HepG2 (cell line): ENCODE data around the gene MCM3AP. TPM values are rescaled to one million over a fixed set of nuclear protein-coding genes. Genes with fewer than 3 reads are reported as not detected.
A peak's percentile ranks its signal among the peaks of the same experiment; 100 is the strongest.

Experiments used
- ATAC-seq: fragments of 200-7000 bp; cut with Tn5 transposase; 3 replicates; pipeline ENCODE4 v1.9.1; 2020; ENCODE audit warnings: mild to moderate bottlenecking, moderate library complexity
- BruUV-seq: library from RNA; stranded (reverse); fragments of 400-500 nt; replicated peaks from 2 replicates; lab custom pipeline; 2021; lab: Mats Ljungman, UMichigan
- CTCF ChIA-PET: fragments of 300-600 bp; formaldehyde crosslinking; extraction: SDS; loops from one replicate; lab custom pipeline; 2021; ENCODE audit warnings: low total read pairs, inconsistent platforms, low intra/inter-chr PET ratio; lab: Yijun Ruan, JAX
- POLR2A ChIA-PET: fragments of 350-600 bp; sonication (Branson Sonifier 250); formaldehyde crosslinking; loops from one replicate; lab custom pipeline; 2020; ENCODE audit warnings: antibody characterized with exemption, inconsistent platforms; lab: Yijun Ruan, JAX
- DNase-seq: peaks from one replicate; pipeline ENCODE4 v3.0.0-alpha.2; 2015; ENCODE audit warnings: low spot score
- FAIRE-seq: peaks from 3 replicates; lab custom pipeline; 2011; peaks lifted over from hg19 to GRCh38; lab: Jason Lieb, UNC
- H2AFZ ChIP-seq: one replicate; pipeline ENCODE4 v1.6.1; 2011; ENCODE audit warnings: low read length, inconsistent platforms
- H3K27ac ChIP-seq: fragments of 300-600 bp; 3 replicates; pipeline ENCODE4 v1.8.0; 2011; ENCODE audit warnings: mixed run types, mild to moderate bottlenecking, mixed read lengths, low read length, inconsistent platforms; ENCODE audit not compliant: insufficient read depth; ENCODE audit errors: extremely low read length
- H3K27me3 ChIP-seq, 2 experiments: fragments of 200-600 bp in 1 of 2; 2 replicates in 1 of 2; 3 replicates in 1 of 2; pipeline versions ENCODE4 v1.6.0 to v1.8.0; 2011; ENCODE audit warnings: low read length in 2 of 2, mild to moderate bottlenecking in 2 of 2, moderate library complexity in 2 of 2, inconsistent platforms in 1 of 2; ENCODE audit not compliant: insufficient read depth in 2 of 2, control insufficient read depth in 1 of 2
- H3K36me3 ChIP-seq, 2 experiments: fragments of 200-600 bp in 1 of 2; replicated peaks in 1 of 2; 2 replicates in 1 of 2; 3 replicates in 1 of 2; pipeline versions ENCODE4 v1.5.1 to v1.8.0; 2011; ENCODE audit warnings: low read length in 2 of 2, inconsistent platforms in 1 of 2; ENCODE audit not compliant: insufficient read depth in 2 of 2, control insufficient read depth in 1 of 2
- H3K4me1 ChIP-seq: 2 replicates; pipeline ENCODE4 v1.5.1; 2012; ENCODE audit warnings: low read length, inconsistent platforms; ENCODE audit not compliant: insufficient read depth
- H3K4me2 ChIP-seq: 2 replicates; pipeline ENCODE4 v1.6.0; 2011; ENCODE audit warnings: low read depth, low read length, inconsistent platforms
- H3K4me3 ChIP-seq, 3 experiments: fragments of 200-600 bp in 1 of 3; sonication (generic), shearing (Covaris generic) in 1 of 3; replicated peaks in 1 of 3; 2 replicates each; pipeline ENCODE4 v1.5.1; 2011 to 2016; ENCODE audit warnings: low read length in 3 of 3, inconsistent platforms in 2 of 3, low read depth in 2 of 3, mild to moderate bottlenecking in 2 of 3, control low read depth in 1 of 3, mixed read lengths in 1 of 3; ENCODE audit not compliant: insufficient read depth in 1 of 3
- H3K79me2 ChIP-seq: one replicate; pipeline ENCODE4 v1.6.1; 2011; ENCODE audit warnings: low read length, inconsistent platforms; ENCODE audit not compliant: insufficient read depth
- H3K9ac ChIP-seq: 2 replicates; pipeline ENCODE4 v1.6.0; 2011; ENCODE audit warnings: mild to moderate bottlenecking, low read depth, low read length, inconsistent platforms; ENCODE audit not compliant: insufficient read depth
- H3K9me3 ChIP-seq: 2 replicates; pipeline ENCODE4 v1.5.1; 2012; ENCODE audit warnings: mild to moderate bottlenecking, low read length
- H4K20me1 ChIP-seq: 2 replicates; pipeline ENCODE4 v1.6.0; 2011; ENCODE audit warnings: inconsistent platforms, mild to moderate bottlenecking, low read length, moderate library complexity; ENCODE audit not compliant: insufficient read depth
- AGO2 ChIP-seq: fragments of 200-400 bp; formaldehyde crosslinking; optimal IDR thresholded peaks from 2 replicates; pipeline ENCODE3; 2017; ENCODE audit warnings: mild to moderate bottlenecking, low read depth, low read length, moderate library complexity
- ETV6 ChIP-seq: sonication (generic); formaldehyde crosslinking; conservative IDR thresholded peaks from 2 replicates; pipeline ENCODE4 v1.4.0; 2020; ENCODE audit warnings: missing genetic modification reagents
- FOSL2 ChIP-seq: sonication (generic); formaldehyde crosslinking; IDR thresholded peaks from 2 replicates; pipeline ENCODE4 v1.4.0; 2020; ENCODE audit warnings: missing genetic modification reagents
- GTF3A ChIP-seq: sonication (generic); formaldehyde crosslinking; conservative IDR thresholded peaks from 2 replicates; pipeline ENCODE4 v1.4.0; 2020; ENCODE audit warnings: mild to moderate bottlenecking, missing genetic modification reagents
- NFE2 ChIP-seq: sonication (generic); formaldehyde crosslinking; IDR thresholded peaks from 2 replicates; pipeline ENCODE4 v1.4.0; 2020; ENCODE audit warnings: missing genetic modification reagents
- POLR2A ChIP-seq, 2 experiments: IDR thresholded peaks; 2 replicates each; pipeline ENCODE4 v1.6.1; 2011; ENCODE audit warnings: low read depth in 2 of 2, low read length in 2 of 2, mild to moderate bottlenecking in 1 of 2, moderate library complexity in 1 of 2; ENCODE audit not compliant: insufficient read depth in 1 of 2
- RXRB ChIP-seq: IDR thresholded peaks from 2 replicates; pipeline ENCODE4 v1.6.1; 2016; ENCODE audit warnings: borderline replicate concordance, missing genetic modification reagents, missing compliant biosample characterization
- SETDB1 ChIP-seq: sonication (generic); formaldehyde crosslinking; IDR thresholded peaks from 2 replicates; pipeline ENCODE4 v1.5.1; 2020; ENCODE audit warnings: missing genetic modification reagents, mild to moderate bottlenecking, borderline replicate concordance
- SNAPC2 ChIP-seq: sonication (generic); formaldehyde crosslinking; IDR thresholded peaks from 2 replicates; pipeline ENCODE4 v1.8.1; 2022; ENCODE audit warnings: mild to moderate bottlenecking, missing genetic modification reagents
- ZNF550 ChIP-seq: sonication (generic); formaldehyde crosslinking; IDR thresholded peaks from 2 replicates; pipeline ENCODE4 v1.4.0; 2020; ENCODE audit warnings: mild to moderate bottlenecking, missing genetic modification reagents, borderline replicate concordance
- ZNF788 ChIP-seq: sonication (generic); formaldehyde crosslinking; IDR thresholded peaks from 2 replicates; pipeline ENCODE4 v1.5.0; 2020; ENCODE audit warnings: mild to moderate bottlenecking, missing genetic modification reagents, borderline replicate concordance
- WGBS: methylation state at CpG from one replicate; pipeline ENCODE4 v1.1.6; 2017; ENCODE audit warnings: low lambda C conversion rate; 5-methylcytosine and 5-hydroxymethylcytosine counted together
- in situ Hi-C: cut with HindIII; loops from 2 replicates; pipeline ENCODE4 v1.10.0; 2017; ENCODE audit warnings: low pct_unique_long_range_greater_than_20kb; ENCODE audit not compliant: extremely low pct_ligation_motif_present
- intact Hi-C: fragments of 100-400 bp; cut with micrococcal nuclease; formaldehyde crosslinking; loops from one replicate; pipeline ENCODE4 v1.10.0; 2022; ENCODE audit not compliant: unreplicated experiment
- polyA plus RNA-seq, 8 experiments: library from polyadenylated mRNA; depleted of rRNA in 3 of 8; stranded (reverse) in 7 of 8; unstranded in 1 of 8; fragments of >200 nt; fragmentation: Illumina TruSeq in 4 of 8; extraction: Trizol in 4 of 8; gene quantifications; 2 replicates each; pipeline versions ENCODE4 v1.2.1 to v1.2.3, GENCODE V29; 2011 to 2016; ENCODE audit warnings: low read depth in 4 of 8, missing spikeins in 1 of 8, mixed read lengths in 1 of 8; ENCODE audit not compliant: insufficient read depth in 1 of 8
- total RNA-seq, 5 experiments: library from RNA; depleted of rRNA; stranded (reverse); fragments of >200 nt; fragmentation: Illumina TruSeq; extraction: Trizol; gene quantifications; 2 replicates each; pipeline ENCODE4 v1.2.3, GENCODE V29; 2016; ENCODE audit warnings: low read depth in 1 of 5
- TF ChIP-seq, protein P1 (sequence below): sonication (generic); formaldehyde crosslinking; conservative IDR thresholded peaks from 2 replicates; pipeline ENCODE4 v1.8.1; 2023; ENCODE audit warnings: missing genetic modification reagents

Gene MCM3AP
- total and polyA plus RNA-seq, 2 of the 13 experiments (the other 11 are each of a cell fraction or from before 2014, with no cell fraction given), result 27.0 to 54.7 TPM

DNA sequence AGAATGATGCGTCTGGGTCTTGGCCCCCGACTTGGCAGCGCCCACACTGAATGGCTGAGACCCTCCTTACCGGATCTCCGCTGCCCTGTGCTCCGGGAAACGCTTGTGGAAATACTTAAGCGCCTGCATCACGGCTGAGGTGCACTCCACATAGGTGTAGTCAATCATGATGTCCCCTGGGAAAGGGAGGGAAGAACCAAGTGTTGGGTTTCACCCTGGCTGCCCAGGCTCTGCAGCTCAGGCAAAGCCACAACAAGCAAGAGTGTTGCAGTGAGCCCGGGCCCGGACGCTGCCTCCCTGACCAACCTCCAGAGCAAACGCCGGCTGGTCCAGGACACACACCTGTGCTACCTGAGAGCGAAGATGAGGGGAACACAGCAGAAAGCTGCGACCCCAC is 79.6 kb downstream of the MCM3AP start:
- in situ Hi-C loops, result no loop called here
- Histone ChIP-seq H3K27ac (no peak overlapping the region), H3K27me3 (no peaks in the 10 kb centered on the region), H3K9ac (no peak overlapping the region), H3K4me1 (no peaks in the 10 kb centered on the region), H3K4me2 (no peak overlapping the region), H2AFZ (no peak overlapping the region), H3K4me3 (no peak overlapping the region), H3K79me2 (no peaks in the 10 kb centered on the region), H3K9me3 (no peaks in the 10 kb centered on the region), H3K36me3 (peaks cover 24 to 68% of the 10 kb centered on the region in 2 experiments), H4K20me1 (no peaks in the 10 kb centered on the region)
- ChIA-PET POLR2A (no interaction called here), CTCF (no interaction called here)
- TF ChIP-seq, protein P1, sequence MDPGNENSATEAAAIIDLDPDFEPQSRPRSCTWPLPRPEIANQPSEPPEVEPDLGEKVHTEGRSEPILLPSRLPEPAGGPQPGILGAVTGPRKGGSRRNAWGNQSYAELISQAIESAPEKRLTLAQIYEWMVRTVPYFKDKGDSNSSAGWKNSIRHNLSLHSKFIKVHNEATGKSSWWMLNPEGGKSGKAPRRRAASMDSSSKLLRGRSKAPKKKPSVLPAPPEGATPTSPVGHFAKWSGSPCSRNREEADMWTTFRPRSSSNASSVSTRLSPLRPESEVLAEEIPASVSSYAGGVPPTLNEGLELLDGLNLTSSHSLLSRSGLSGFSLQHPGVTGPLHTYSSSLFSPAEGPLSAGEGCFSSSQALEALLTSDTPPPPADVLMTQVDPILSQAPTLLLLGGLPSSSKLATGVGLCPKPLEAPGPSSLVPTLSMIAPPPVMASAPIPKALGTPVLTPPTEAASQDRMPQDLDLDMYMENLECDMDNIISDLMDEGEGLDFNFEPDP, result no peak
- no peak for TF ChIP-seq FOSL2 (CRISPR knock-in tag)
- TF ChIP-seq NFE2 (CRISPR knock-in tag), result no peak
- TF ChIP-seq RXRB, result no peak
- TF ChIP-seq ZNF550 (CRISPR knock-in tag), result no peak
- 0 out of 4 replicates have a peak, but pooled peaks of 1 of the 2 experiments have one; percentile 10 for TF ChIP-seq POLR2A (IDR thresholded peaks at IDR 0.05; ENCODE audit: insufficient read depth in 1 of 2, low read depth in 2 of 2, low read length in 2 of 2)
- TF ChIP-seq SNAPC2, result no peak
- no peak for TF ChIP-seq GTF3A
- no peak for TF ChIP-seq ETV6
- TF ChIP-seq AGO2, result peak; percentile 13
- TF ChIP-seq ZNF788 (CRISPR knock-in tag), result no peak
- no peak for TF ChIP-seq SETDB1 (CRISPR knock-in tag)
- intact Hi-C loops, result no loop called here
- WGBS, result 98% methylated on average over 16 of the region's 16 CpGs
- no TSS peak for BruUV-seq
- FAIRE-seq (no peak), ATAC-seq (no peak), DNase-seq (no peak)
